Activated CD8-positive, alpha-beta memory T cell treated with anti-CD3 and anti-CD28 coated beads, Interleukin-2, amount 50 U/mL, for 4 hours (primary cell): ENCODE data around the gene MDFIC.

Experiments
- DNase-seq: peaks from one replicate; pipeline ENCODE4 v3.0.0-alpha.2; 2020

MDFIC gene

DNA sequence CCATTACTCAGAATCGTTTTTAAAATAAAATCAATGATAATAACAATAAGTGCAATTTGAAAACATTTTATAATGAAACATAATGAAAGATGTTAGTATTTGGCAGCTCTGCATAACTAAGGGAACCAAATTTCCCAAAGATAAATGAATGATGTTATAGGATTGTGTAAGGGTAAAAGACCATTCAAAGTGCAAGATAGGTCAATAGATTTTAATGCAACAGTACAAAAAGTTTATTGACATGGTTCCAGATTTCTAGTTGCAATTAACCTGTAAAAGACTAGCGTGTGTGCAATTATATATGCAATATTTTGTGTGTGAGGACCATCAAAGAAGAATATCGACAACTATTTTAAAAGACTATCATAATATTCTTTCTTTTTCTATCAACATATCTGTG is 122.3 kb downstream of the MDFIC start:
- no peak for DNase-seq

DNA sequence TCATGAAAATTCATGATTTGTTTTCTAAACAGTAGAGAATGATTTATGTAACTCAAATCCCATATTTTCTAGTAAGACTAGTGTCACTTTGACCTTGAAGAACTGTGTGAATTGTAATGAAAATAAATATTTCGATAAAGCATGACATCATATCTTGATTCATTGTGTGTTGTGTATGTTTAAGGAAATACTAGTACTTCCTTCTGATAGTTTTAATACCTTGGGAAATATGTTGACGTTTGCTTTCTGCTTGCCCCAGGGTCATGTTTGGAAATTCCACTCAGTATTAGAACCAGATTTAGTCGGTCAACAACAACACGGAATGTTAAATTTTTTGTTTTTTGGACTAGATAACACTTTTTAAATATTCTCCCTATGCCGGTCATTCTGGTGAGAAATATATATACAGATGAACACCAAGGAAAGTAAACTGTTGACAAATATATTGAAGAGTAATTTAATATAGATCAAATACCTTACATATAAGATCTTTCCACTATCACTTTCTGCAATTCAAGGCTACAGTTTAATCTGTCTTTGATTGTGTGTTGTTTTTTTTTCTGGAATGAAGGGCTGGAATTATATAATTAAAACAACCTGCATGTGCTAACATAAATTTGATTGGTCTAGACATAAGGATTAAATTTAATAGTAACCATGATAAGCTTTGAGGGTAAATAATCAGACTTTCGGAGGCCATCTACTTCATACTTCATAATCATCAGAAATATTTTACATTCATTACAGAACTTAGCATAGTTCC is 126.2 kb downstream of the MDFIC start:
- no peak for DNase-seq

DNA sequence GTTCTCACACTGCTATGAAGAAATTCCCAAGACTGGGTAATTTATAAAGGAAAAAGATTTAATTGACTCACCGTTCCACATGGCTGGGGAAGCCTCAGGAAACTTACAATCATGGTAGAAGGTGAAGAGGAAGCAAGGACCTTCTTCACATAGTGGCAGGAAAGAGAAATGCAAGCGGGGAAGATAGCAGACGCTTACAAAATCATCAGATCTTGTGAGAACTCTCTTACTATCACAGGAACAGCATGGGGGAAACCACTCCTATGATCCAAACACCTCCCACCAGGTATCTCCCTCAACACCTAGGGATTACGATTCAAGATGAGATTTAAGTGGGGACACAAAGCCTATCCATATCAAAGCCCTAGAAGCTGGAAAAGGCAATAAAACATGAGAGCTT is 130.8 kb downstream of the MDFIC start:
- DNase-seq = no peak

DNA sequence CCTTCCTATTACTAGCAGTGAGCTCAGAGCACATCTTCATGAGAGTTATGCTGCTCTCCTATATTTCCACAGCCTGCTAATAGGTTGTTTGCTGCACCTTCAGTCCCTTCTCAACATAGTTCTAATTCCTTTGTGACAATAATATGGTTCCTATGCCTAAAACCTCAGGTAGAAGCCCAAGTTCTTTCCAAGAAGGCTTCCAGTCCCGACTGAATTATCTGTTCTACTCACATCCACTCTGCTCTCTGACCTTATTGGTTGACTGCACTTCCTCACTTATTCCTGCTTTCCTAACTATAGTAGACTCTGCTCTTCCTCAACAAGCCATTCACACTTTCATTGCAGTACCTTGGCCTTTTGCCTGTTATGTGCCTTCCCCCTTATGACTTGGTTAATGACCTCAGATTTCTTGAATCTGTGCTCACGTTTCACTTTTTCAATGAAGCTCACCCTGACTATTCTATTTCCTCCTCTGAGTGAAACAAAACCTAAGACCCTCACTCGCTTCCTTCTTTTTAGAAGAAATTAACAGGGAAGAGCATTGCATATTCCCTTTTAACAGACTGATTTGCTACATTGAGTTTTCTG is 132.7 kb downstream of the MDFIC start:
- no peak for DNase-seq

DNA sequence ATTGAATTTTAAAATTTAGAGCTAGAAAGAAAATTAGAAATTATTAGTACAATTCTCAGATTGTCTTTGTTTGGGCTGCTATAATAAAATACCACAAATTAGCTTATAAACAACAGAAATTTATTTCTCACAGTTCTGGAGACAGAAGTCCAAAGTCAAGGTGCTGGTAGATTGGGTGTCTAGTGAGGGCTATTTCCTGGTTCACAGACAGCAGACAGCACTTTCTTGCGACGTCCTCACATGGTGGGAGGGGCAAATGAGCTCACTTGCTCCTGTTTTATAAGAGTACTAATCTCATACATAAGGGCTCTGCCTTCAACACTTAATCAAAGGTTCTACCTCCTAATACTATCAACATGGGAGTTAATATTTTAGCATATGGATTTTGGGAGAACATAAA is 134.1 kb downstream of the MDFIC start:
- DNase-seq = no peak

DNA sequence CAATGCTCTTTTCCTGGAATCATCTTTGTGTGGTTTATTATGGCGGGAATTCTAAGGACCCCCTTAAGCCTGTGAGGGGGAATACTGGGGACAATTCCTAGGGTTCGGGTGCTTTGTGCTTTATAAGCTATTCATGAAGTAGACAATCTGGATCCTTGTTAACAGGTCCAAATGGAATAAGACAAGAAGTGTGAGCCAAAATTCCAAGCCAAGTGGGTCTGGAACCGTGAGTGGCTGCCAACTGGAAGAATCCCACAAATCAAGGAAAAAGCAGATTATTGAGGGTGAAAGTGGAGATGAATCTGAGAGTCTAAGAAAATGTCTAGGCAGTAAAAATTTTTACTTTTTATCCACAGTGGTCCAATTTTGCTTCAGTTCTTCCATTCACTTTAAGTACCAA is 136.8 kb downstream of the MDFIC start:
- DNase-seq = no peak

DNA sequence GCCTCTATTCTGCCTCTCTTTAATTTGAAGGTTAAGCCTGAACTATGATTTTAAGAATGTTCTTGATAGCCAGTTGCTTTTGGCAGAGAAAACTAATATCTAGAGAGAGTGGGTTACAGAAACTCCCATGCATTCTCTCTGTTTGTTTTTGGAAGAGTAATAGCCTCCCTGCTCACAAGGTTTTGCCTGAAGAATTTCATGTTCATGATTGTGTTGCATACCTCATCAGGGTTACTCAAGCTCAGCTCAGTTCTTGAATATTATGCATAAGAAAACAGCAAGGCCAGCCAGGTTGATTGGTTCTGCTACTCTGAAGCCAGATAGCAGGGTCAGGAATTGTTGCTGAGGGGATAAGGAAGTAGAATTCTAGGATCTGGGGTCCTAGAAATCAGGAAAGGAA is 137.4 kb downstream of the MDFIC start:
- no peak for DNase-seq

DNA sequence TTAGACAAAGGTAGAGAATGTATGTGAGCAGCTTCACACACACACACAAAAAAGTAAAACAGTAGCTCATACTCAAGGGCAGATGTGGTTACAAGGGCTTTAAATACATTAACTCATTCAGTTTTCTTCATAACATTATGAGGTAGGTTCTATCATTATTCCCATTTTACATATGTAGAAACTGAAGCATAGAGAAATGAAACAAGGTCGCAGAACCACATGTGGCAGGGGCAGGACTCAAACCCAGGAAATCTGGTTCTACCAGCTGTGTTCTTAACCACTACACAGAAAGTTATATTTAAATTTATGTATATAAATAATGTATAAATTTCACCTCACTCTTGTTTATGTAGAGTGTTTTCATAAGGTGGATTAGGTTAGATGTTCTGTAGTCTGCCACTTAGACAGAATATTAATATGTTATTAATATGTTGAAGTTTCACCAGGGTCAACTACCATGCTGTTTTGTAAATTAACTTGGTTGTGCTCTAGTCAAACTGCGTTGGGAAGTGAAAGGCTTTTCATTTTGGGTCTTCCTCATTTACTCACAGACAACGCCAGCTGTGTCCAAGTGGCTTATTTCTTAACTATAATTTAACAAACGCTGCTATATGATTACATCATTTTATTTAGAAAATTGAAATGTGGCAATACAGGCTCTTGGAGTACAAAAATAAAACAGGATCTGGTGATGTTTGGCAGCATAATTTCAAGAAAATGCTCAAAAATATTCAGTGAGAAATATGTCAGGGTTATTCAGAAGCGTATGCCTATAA is 138.4 kb downstream of the MDFIC start:
- no peak for DNase-seq

DNA sequence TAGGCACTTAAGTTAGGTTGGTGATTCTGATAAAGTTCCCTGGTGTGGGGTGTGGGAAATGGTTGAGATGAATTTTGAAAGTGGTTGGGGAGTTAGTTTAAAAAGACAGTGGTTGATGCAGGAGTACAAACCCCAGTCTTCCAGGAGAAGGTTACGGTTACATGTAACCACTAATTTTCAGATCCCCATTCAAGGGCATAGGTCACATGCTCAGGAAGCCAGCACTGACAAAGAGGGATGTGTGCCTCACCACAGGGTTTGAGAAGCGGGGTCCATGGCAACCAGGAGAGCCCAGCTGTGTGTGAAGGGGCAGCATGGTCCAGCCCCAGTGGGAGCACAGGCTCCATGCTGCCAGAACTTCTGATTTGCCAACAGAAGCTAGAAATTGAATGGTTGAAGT is 144.2 kb downstream of the MDFIC start:
- no peak for DNase-seq

DNA sequence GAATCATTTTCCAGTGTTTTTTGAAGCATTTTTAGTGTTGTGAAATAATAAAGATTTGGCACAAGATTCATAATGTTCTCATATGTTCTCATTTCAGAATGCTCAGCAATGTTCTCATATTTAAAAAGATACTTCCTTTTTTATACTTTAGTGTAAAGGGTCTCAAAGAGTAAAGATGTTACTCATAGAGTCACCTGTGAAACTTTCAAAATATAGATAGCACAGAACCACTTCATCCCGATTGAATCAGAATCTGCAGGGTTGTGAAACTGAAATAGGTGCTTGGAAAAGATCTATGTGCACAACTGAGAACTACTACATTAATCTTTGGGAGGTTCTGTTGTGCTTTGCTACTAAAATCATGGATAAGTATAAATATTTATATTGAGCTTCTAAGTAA is 144.7 kb downstream of the MDFIC start:
- DNase-seq = no peak

DNA sequence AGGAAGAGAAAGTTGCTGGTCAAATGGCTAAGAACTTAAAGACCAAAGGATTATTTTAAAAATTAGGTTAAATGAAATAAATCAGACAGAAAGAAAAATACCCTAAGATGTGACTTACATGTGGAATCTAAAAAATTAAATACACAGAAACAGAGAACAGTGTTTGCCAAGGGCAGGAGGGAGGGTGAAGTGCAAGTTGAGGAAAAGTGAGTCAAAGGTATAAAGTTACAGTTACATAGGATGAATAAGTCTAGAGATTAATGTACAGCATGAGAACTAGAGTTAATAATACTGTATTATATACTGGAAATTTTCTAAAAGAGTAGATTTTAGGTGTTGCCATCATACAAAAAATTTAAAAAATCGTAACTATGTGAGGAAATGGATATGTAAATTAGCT is 146.3 kb downstream of the MDFIC start:
- no peak for DNase-seq
